Measurements from ENCODE around the gene LRTM2.

DNA sequence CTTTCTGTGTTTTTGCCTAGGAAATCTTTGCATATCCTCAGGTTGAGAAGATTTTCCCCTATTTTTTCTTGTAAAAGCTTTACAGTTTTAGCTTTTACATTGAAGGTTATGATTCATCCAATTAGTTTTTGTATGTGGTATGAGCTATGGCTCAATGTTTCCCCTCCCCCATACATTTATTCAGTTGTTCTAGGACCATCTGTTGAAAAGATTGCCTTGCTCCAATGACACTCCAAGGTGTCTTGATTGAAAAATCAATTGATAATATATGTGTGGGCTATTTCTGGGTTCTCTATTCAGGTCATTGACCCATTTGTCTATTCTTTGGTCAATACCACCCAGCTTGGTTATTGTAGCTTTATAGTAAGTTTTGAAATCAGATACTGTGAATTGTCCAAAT, 42.6 kb downstream of the LRTM2 start:
- TF ChIP-seq CTCF (IDR thresholded peaks at IDR 0.05): no peak
- TF ChIP-seq POLR2AphosphoS5 (IDR thresholded peaks at IDR 0.05; ENCODE audit: insufficient read depth in 1 of 2, low read depth in 1 of 2): no peak

Measured in vagina (tissue), 2 donors.